Occipital lobe (tissue), 2 donors: Measurements from ENCODE around the gene TXNRD3. TPM values are rescaled to one million over a fixed set of nuclear protein-coding genes. Genes with fewer than 3 reads are reported as not detected.
"Not testable (repeated sequence)": the region's sequence is repeated elsewhere in the genome, so short reads cannot be mapped to it uniquely, and the experiment has no call there.

ENCODE experiments used
- DNase-seq: peaks from one replicate; lab custom pipeline; 2025; lab: John Stamatoyannopoulos, UW
- total RNA-seq: library from RNA; depleted of rRNA; stranded (reverse); fragments of >200 nt; gene quantifications from one replicate; pipeline ENCODE4 v1.2.3, GENCODE V29; 2014

The TXNRD3 gene
- total RNA-seq, 1 donor from 2014 or later, result 15.3 TPM

- DNase-seq, result no peak
These were observed 8.2 kb downstream of the TXNRD3 start for GRCh38 chr3:126646674-126647073.

- no peak for DNase-seq
These were observed 10.3 kb downstream of the TXNRD3 start for GRCh38 chr3:126644615-126645014.

GRCh38 chr3:126638790-126639189 is 16.1 kb downstream of the TXNRD3 start:
- DNase-seq, result no peak

GRCh38 chr3:126636436-126636835 is 18.5 kb downstream of the TXNRD3 start:
- no peak for DNase-seq

GRCh38 chr3:126634803-126635202 is 20.1 kb downstream of the TXNRD3 start:
- DNase-seq, result no peak

- no peak for DNase-seq
These were observed 24.9 kb downstream of the TXNRD3 start for GRCh38 chr3:126630020-126630419.

GRCh38 chr3:126625735-126626134 is 29.2 kb downstream of the TXNRD3 start:
- DNase-seq, result not testable (repeated sequence)

- no peak for DNase-seq
These were observed 32.2 kb downstream of the TXNRD3 start for GRCh38 chr3:126622694-126623093.

- DNase-seq, result no peak
These were observed 33.1 kb downstream of the TXNRD3 start for GRCh38 chr3:126621627-126622345.

GRCh38 chr3:126621171-126621570 is 33.8 kb downstream of the TXNRD3 start:
- no peak for DNase-seq

GRCh38 chr3:126620738-126621137 is 34.2 kb downstream of the TXNRD3 start:
- DNase-seq, result no peak

- DNase-seq, result no peak
These were observed 36.2 kb downstream of the TXNRD3 start for GRCh38 chr3:126618760-126619159.

- no peak for DNase-seq
These were observed 36.9 kb downstream of the TXNRD3 start for GRCh38 chr3:126618021-126618420.

- no peak for DNase-seq
These were observed 37.4 kb downstream of the TXNRD3 start for GRCh38 chr3:126617571-126617970.

- no peak for DNase-seq
These were observed 38.0 kb downstream of the TXNRD3 start for GRCh38 chr3:126616931-126617330.

- no peak for DNase-seq
These were observed 41.3 kb downstream of the TXNRD3 start for GRCh38 chr3:126613479-126614188.

GRCh38 chr3:126612479-126613205 is 42.3 kb downstream of the TXNRD3 start:
- no peak for DNase-seq

GRCh38 chr3:126609909-126610308 is 45.0 kb downstream of the TXNRD3 start:
- no peak for DNase-seq

GRCh38 chr3:126607214-126607908 is 47.6 kb downstream of the TXNRD3 start:
- DNase-seq, result peak; percentile 51

- DNase-seq, result peak; percentile 2
These were observed 48.9 kb downstream of the TXNRD3 start for GRCh38 chr3:126606001-126606400.

- DNase-seq, result no peak
These were observed 50.2 kb downstream of the TXNRD3 start for GRCh38 chr3:126604691-126605090.

GRCh38 chr3:126599101-126599500 is 55.8 kb downstream of the TXNRD3 start:
- DNase-seq, result no peak
